Measurements from ENCODE around the gene IFI35. TPM values are rescaled to one million over a fixed set of nuclear protein-coding genes. Genes with fewer than 3 reads are reported as not detected.

IFI35 gene
- total and polyA plus RNA-seq, 9 of the 15 experiments (the other 6 are each of a cell fraction or from before 2014, with no cell fraction given), result 4.4 to 13.1 (median 10.2) TPM

GRCh38 chr17:43021741-43022512 is 15.3 kb downstream of the IFI35 start, which contains the start of gene VAT1 (continued):
- TF ChIP-seq THAP7 (CRISPR knock-in tag; IDR thresholded peaks at IDR 0.05) (0 out of 2 replicates have a peak, but pooled peaks have one; percentile 55), ZFP91 (CRISPR knock-in tag; IDR thresholded peaks at IDR 0.05) (peak; percentile 93), TCFL5 (CRISPR knock-in tag; conservative IDR thresholded peaks at IDR 0.05) (no peak), ZBTB7A (IDR thresholded peaks at IDR 0.05; ENCODE audit: borderline replicate concordance, control insufficient read depth, low read depth, low read length) (peak; percentile 81), ZNF165 (CRISPR knock-in tag; IDR thresholded peaks at IDR 0.05; ENCODE audit: borderline replicate concordance) (no peak), BRD4 (IDR thresholded peaks at IDR 0.05) (peak; percentile 33; the same call in 1 of the 2 replicates), ZZZ3 (IDR thresholded peaks at IDR 0.05) (no peak), HDAC8 (tag; IDR thresholded peaks at IDR 0.05) (no peak), HNRNPK (IDR thresholded peaks at IDR 0.05; ENCODE audit: low read depth, low read length, poor library complexity, severe bottlenecking) (peak; percentile 29), MAFK (IDR thresholded peaks at IDR 0.05; ENCODE audit: low read length) (no peak), BHLHE40 (IDR thresholded peaks at IDR 0.05; ENCODE audit: low read length) (peak; percentile 43), ZBTB12 (CRISPR knock-in tag; IDR thresholded peaks at IDR 0.05) (no peak), ZNF384 (IDR thresholded peaks at IDR 0.05; ENCODE audit: low read depth, low read length) (no peak), PHF20 (IDR thresholded peaks at IDR 0.05; ENCODE audit: partially characterized antibody) (peak; percentile 39), ZNF3 (CRISPR knock-in tag; IDR thresholded peaks at IDR 0.05) (no peak), FOXP1 (CRISPR knock-in tag; IDR thresholded peaks at IDR 0.05) (no peak), SRF (CRISPR knock-in tag; IDR thresholded peaks at IDR 0.05) (no peak), NUFIP1 (IDR thresholded peaks at IDR 0.05; ENCODE audit: partially characterized antibody) (no peak), SETDB1 (IDR thresholded peaks at IDR 0.05; ENCODE audit: low read length) (no peak), MYC (IDR thresholded peaks at IDR 0.05; ENCODE audit: low read depth, low read length) (peak; percentile 18; the same call in 1 of the 2 replicates), MYC (CRISPR knock-in tag; IDR thresholded peaks at IDR 0.05; ENCODE audit: borderline replicate concordance, low read depth) (no peak), POLR3G (IDR thresholded peaks at IDR 0.05; ENCODE audit: extremely low read depth, insufficient read length, insufficient replicate concordance) (no peak), CREB3L1 (IDR thresholded peaks at IDR 0.05; ENCODE audit: borderline replicate concordance, low read depth) (peak; percentile 20; the same call in 1 of the 2 replicates), NCOR1 (IDR thresholded peaks at IDR 0.05) (no peak), POLR2G (IDR thresholded peaks at IDR 0.05; ENCODE audit: low read depth, low read length) (peak; percentile 77)
